Hindlimb muscle (tissue), 1 donor: ENCODE results near the gene MRPL24. TPM values are rescaled to one million over a fixed set of nuclear protein-coding genes. Genes with fewer than 3 reads are reported as not detected.

Experiments used
- DNase-seq: peaks from one replicate; pipeline ENCODE4 v3.0.0-alpha.2; 2013
- polyA plus RNA-seq: library from polyadenylated mRNA; unstranded; fragments of 120-200 nt; gene quantifications from one replicate; pipeline ENCODE4 v1.2.1, GENCODE V29; 2013; ENCODE audit not compliant: insufficient read length

MRPL24 gene
- polyA plus RNA-seq, 1 donor = 64.6 TPM

DNA sequence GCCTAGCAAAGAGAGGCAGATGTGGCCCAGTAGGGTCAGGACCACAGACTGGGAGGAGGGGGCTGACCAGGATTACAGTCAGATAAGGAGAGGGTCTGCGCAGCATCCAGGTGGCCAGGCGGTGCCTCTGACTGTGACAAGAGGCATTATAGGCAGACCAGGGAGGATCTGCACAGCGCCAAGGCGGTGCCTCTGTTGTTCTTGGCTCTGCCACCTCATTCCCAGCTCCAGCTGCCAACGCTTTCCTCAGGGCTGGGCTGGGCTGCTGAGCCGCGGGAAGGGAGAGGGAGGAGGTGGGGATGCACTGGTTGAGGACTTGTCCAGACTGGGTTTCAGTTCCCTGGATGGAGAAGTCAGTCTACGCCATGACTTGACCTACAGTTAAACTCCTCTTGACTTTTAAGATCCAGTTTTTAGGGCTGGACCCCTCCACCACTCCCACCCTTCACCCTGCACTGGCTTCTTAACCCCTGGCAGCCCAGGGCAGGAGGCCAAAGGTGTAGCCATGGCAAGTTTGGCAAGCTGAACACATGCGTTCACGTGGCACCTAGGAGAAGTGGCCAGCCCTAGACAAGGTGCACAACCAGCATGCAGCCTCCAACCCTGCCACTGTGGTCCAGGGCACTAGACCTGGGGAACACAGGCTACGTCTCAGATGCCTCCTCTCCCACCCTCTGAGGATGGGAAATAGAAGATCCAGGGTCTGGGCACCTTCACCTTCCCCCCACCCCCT lies 31.0 kb downstream of the MRPL24 start:
- peak; percentile 65 for DNase-seq

DNA sequence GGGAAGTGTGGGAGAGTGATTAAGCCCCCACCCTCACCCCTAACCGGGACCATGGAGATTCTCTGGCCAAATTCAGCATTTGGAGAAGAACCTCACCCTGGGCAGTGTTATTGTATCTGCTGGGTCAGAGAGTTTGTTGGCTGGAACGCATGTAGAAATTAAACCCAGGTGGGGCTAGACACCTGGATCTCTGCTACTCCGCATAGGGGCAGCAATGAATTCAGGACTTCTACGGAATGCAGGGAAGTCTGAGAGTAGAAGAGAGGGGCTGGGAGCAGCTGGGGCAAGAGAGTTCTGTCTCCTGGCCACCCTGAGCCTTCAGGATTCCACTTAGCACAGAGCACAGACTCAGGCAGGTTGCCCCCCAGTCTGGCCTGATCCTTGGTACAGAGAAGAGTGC lies 31.9 kb downstream of the MRPL24 start:
- DNase-seq = no peak

DNA sequence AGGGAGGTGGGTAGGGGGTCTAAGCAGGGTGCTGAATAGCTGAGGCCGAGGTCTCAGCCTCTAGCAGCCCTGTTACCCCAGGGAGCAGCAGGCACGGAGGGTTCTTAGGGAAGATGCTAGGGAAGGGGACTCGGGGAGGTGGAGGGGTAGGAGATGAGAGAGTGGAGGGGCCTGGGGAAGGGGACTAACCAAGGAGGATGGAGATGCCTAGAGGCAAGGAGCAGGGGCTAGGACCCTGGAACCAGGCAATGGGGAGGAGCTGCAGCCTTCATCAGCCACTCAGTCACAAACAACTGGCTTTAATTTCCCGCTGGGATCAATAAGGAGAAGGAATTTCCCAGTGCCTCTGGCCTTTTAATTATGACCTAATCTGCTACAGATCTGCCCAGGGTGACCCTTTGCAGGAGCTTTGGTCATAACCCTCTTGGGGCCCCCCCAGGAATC lies 32.6 kb downstream of the MRPL24 start:
- no peak for DNase-seq

GRCh38 chr1:156707417-156708217 lies 33.3 kb downstream of the MRPL24 start:
- peak; percentile 77 for DNase-seq

- DNase-seq = peak; percentile 93
Measured at GRCh38 chr1:156706657-156707416, 34.1 kb downstream of the MRPL24 start.

GRCh38 chr1:156705918-156706656 lies 34.8 kb downstream of the MRPL24 start:
- peak; percentile 88 for DNase-seq

GRCh38 chr1:156705321-156705917 lies 35.5 kb downstream of the MRPL24 start, which contains the start of gene CRABP2:
Gene CRABP2 (minus strand): TSS chr1:156705583. CDS start chr1:156705446, 137 bp downstream.
- DNase-seq = peak; percentile 83

GRCh38 chr1:156704930-156705320 lies 36.0 kb downstream of the MRPL24 start:
- DNase-seq = no peak

GRCh38 chr1:156704166-156704711 lies 36.6 kb downstream of the MRPL24 start:
- no peak for DNase-seq

DNA sequence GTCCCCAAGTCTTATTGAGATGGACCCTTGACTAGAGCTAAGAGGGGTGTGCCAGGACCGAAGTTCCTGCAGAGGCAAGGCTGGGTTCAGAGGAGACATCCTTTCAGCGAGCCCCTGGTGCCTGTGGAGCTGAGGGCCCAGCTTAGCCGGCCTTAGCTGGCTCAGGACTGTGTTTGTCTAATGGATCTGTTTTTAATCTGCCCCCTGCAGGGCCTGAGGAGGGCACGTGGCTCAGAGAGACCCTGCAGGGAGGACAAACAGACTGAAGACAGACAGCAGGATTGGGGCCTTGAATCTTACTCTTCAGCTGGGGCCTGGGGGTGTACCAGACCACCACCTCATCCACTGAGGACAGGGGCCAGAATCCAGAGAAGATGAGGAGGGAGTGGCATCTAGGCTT lies 37.1 kb downstream of the MRPL24 start:
- no peak for DNase-seq

- no peak for DNase-seq
Measured at GRCh38 chr1:156703336-156703735, 37.6 kb downstream of the MRPL24 start.

- no peak for DNase-seq
Measured at GRCh38 chr1:156700736-156701531, 40.0 kb downstream of the MRPL24 start.

GRCh38 chr1:156698995-156699394 lies 41.9 kb downstream of the MRPL24 start:
- no peak for DNase-seq

GRCh38 chr1:156697481-156697880 lies 43.4 kb downstream of the MRPL24 start:
- no peak for DNase-seq

DNA sequence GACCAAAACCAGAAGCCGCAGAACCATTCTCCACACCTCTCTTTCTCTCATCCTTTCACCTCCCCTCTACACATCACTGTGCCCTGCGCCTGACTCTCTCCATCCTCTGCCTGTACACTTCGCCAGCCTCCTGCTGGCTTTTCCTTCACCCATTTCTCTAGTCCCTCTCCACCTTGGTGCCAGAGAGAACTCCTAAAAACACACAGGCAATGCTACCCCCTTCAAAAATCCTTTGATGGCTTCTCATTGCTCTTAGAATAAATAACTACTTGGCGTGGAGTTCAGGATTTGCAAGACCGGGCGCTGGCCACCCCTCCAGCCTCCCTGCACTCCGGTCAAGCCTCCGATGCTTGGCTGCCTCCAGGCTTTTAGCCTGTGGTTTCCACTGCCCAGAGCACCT lies 44.1 kb downstream of the MRPL24 start:
- no peak for DNase-seq

DNA sequence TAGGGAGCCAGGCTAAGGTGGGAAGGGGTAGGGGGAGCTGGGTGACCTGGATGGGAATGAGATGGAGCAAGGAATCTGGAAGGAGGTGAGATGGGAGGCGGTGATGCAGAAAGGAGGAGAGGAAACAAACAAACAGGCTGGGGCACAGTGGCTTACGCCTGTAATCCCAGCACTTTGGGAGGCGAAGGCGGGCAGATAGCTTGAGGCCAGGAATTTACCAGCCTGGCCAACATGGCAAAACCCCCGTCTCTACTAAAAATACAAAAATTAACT lies 46.3 kb downstream of the MRPL24 start:
- no peak for DNase-seq

DNA sequence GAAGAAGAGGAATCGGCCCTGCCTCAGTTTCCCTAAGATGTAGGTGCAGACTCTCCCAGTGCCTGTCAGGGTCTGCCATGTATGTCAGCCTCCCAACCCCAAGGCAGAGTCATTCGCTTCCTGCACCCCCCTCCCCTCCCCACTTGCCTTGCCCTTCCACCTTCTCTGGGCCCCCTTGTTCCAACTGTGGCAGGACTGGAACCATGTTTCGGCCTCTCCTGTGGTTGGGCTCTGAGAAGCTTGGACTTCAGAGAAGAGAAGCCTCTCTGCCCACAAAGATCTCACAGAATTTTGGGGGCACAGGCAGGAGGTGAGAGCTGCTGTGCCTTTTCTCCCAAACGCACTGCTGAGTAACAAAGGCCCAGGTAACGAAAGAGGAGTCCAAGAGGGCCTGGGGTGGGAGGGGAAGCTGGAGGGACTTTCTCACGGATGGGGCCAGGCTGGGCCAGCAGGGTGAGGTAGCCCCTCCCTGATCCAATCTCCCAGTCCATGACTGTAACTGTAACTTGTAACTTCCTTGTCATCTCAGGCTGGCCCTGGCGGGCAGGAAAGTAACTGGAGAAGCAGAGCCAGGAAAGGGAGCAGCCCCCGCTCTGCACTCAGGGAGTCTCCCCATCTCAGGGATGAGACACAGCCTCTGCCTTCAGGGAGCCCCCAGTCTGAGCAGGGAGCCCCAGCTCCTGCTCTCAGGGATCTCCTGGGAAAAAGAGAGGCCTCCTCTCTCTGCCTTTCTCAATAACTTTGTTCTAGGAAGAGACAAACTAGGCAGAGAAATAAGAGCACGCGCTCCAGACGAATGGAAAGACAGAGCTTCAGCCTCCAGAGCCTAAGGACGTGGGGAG lies 46.8 kb downstream of the MRPL24 start:
- DNase-seq = no peak

- DNase-seq = no peak
Measured at GRCh38 chr1:156692925-156693847, 47.7 kb downstream of the MRPL24 start.

- DNase-seq = no peak
Measured at GRCh38 chr1:156692441-156692924, 48.4 kb downstream of the MRPL24 start.
